Smooth muscle cell (in vitro differentiated cells): Measurements from ENCODE around the gene EFR3B. TPM values are rescaled to one million over a fixed set of nuclear protein-coding genes. Genes with fewer than 3 reads are reported as not detected.

Experiments
- DNase-seq: peaks from one replicate; lab custom pipeline; 2025; ENCODE audit not compliant: unreplicated experiment; lab: John Stamatoyannopoulos, UW
- H2AFZ ChIP-seq: fragments of 200-600 bp; sonication (generic); 2 replicates; pipeline ENCODE4 v1.6.0; 2016; ENCODE audit warnings: antibody characterized with exemption, low read depth, mild to moderate bottlenecking
- H3F3A ChIP-seq: fragments of 200-600 bp; sonication (generic); 2 replicates; pipeline ENCODE4 v1.6.0; 2017; ENCODE audit warnings: antibody characterized with exemption, low read depth
- H3K27ac ChIP-seq: fragments of 200-600 bp; sonication (generic); 2 replicates; pipeline ENCODE4 v1.5.1; 2016; ENCODE audit warnings: low read depth, mild to moderate bottlenecking
- H3K27me3 ChIP-seq: fragments of 200-600 bp; sonication (generic); 2 replicates; pipeline ENCODE4 v1.6.1; 2016; ENCODE audit warnings: low read depth, mild to moderate bottlenecking
- H3K36me3 ChIP-seq: fragments of 200-600 bp; sonication (generic); 2 replicates; pipeline ENCODE4 v1.5.1; 2016; ENCODE audit warnings: low read depth
- H3K4me1 ChIP-seq: fragments of 200-600 bp; sonication (generic); 2 replicates; pipeline ENCODE4 v1.5.1; 2016; ENCODE audit warnings: low read depth
- H3K4me2 ChIP-seq: fragments of 200-600 bp; sonication (generic); 2 replicates; pipeline ENCODE4 v1.6.0; 2016; ENCODE audit warnings: mild to moderate bottlenecking
- H3K4me3 ChIP-seq: fragments of 200-600 bp; sonication (generic); 2 replicates; pipeline ENCODE4 v1.5.1; 2016; ENCODE audit warnings: mild to moderate bottlenecking
- H3K79me2 ChIP-seq: fragments of 200-600 bp; sonication (generic); 2 replicates; pipeline ENCODE4 v1.6.0; 2016; ENCODE audit warnings: low read depth, mild to moderate bottlenecking
- H3K9ac ChIP-seq: fragments of 200-600 bp; sonication (generic); 2 replicates; pipeline ENCODE4 v1.6.0; 2016; ENCODE audit warnings: low read depth
- H3K9me3 ChIP-seq: fragments of 200-600 bp; sonication (generic); replicated peaks from 2 replicates; pipeline ENCODE4 v1.5.1; 2016; ENCODE audit warnings: low read depth
- H4K20me1 ChIP-seq: fragments of 200-600 bp; sonication (generic); 2 replicates; pipeline ENCODE4 v1.6.0; 2016; ENCODE audit warnings: low read depth
- WGBS: methylation state at CpG from one replicate; pipeline ENCODE4 v1.1.7; 2016; ENCODE audit warnings: low lambda C conversion rate; 5-methylcytosine and 5-hydroxymethylcytosine counted together
- polyA plus RNA-seq: library from polyadenylated mRNA; unstranded; fragments of >200 nt; fragmentation: Nextera tagmentation; extraction: Ambion mirVana; gene quantifications from 2 replicates; pipeline ENCODE4 v1.2.1, GENCODE V29; 2016
- total RNA-seq: library from RNA; depleted of rRNA; stranded (reverse); fragments of >200 nt; gene quantifications from 2 replicates; pipeline ENCODE4 v1.2.3, GENCODE V29; 2014
- TF ChIP-seq, protein P1 (sequence below): fragments of 200-600 bp; sonication (generic); IDR thresholded peaks from 2 replicates; pipeline ENCODE4 v1.5.1; 2017; ENCODE audit warnings: borderline replicate concordance, mild to moderate bottlenecking, antibody characterized with exemption; ENCODE audit not compliant: insufficient read depth, poor library complexity, severe bottlenecking

Gene EFR3B
- total and polyA plus RNA-seq, 2 experiments from 2014 or later = 4.0 to 5.2 TPM

DNA sequence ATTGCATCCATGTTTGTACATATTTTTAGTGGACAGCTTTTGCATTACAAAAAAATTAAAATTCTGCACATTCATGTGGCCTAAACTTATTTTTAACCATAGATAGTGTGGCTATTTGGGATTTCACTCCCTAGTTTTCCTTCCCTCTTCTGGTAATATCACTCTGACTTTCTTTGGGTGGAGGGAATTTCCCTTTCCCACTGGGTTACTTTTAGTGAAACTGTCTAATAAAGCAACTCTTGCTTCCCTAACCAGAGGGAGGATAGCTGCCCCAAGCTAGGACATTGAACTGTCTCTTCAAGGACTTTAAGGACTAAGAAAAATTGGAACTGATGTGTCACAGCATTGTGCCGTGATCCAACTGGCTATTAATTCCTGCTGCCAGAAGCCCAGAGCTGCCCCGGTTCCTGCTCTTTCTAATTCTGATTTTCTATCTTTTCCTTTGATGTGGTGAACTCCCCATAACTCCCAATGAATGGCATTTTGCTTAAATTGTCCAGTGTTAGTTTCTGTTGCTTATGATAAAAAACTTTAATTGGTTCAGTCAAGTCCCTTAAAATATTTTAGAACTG, 20.0 kb upstream of the EFR3B start:
- no peaks in the 10 kb centered on the region for H3F3A ChIP-seq
- H4K20me1 ChIP-seq = no peaks in the 10 kb centered on the region
- peaks cover 8% of the 10 kb centered on the region for H3K27me3 ChIP-seq
- WGBS = 35% methylated on average over 2 of the region's 2 CpGs
- H3K4me3 ChIP-seq = no peak overlapping the region
- H3K27ac ChIP-seq = no peak overlapping the region
- no peaks in the 10 kb centered on the region for H3K79me2 ChIP-seq
- H2AFZ ChIP-seq = no peak overlapping the region
- H3K4me2 ChIP-seq = no peak overlapping the region
- no peak for DNase-seq
- no peak overlapping the region for H3K9ac ChIP-seq
- H3K36me3 ChIP-seq = no peaks in the 10 kb centered on the region
- no peaks in the 10 kb centered on the region for H3K4me1 ChIP-seq
- no peaks in the 10 kb centered on the region for H3K9me3 ChIP-seq
- TF ChIP-seq, protein P1, sequence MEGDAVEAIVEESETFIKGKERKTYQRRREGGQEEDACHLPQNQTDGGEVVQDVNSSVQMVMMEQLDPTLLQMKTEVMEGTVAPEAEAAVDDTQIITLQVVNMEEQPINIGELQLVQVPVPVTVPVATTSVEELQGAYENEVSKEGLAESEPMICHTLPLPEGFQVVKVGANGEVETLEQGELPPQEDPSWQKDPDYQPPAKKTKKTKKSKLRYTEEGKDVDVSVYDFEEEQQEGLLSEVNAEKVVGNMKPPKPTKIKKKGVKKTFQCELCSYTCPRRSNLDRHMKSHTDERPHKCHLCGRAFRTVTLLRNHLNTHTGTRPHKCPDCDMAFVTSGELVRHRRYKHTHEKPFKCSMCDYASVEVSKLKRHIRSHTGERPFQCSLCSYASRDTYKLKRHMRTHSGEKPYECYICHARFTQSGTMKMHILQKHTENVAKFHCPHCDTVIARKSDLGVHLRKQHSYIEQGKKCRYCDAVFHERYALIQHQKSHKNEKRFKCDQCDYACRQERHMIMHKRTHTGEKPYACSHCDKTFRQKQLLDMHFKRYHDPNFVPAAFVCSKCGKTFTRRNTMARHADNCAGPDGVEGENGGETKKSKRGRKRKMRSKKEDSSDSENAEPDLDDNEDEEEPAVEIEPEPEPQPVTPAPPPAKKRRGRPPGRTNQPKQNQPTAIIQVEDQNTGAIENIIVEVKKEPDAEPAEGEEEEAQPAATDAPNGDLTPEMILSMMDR = no peak

DNA sequence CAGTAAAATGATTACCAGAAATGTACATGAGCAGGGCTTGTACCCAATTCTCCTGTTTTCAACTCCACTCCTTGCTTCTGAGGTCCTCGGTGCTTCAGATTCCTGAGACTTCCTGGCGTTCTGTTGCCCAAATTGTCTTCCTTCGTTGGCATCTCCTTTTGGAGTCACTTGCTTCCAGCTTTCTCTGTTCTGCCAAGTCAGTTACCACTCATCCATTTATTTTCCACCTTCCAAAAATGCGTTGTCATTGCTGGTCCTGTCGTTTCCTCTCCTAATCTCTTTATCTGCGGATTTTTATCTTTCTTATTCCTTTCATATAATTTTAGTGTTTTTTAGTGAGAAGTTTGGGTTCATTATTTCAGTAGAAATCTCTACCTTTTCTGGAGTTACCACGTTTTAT, 18.5 kb upstream of the EFR3B start:
- Histone ChIP-seq H3F3A (no peaks in the 10 kb centered on the region), H3K27ac (no peak overlapping the region), H3K4me2 (no peak overlapping the region), H3K36me3 (no peaks in the 10 kb centered on the region), H3K27me3 (peaks cover 8% of the 10 kb centered on the region), H3K9me3 (no peaks in the 10 kb centered on the region), H3K4me3 (no peak overlapping the region), H3K79me2 (no peaks in the 10 kb centered on the region), H3K4me1 (no peaks in the 10 kb centered on the region), H2AFZ (no peak overlapping the region), H3K9ac (no peak overlapping the region), H4K20me1 (no peaks in the 10 kb centered on the region)
- TF ChIP-seq, protein P1 = no peak
- DNase-seq = no peak
- 75% methylated on average over 7 of the region's 7 CpGs for WGBS

DNA sequence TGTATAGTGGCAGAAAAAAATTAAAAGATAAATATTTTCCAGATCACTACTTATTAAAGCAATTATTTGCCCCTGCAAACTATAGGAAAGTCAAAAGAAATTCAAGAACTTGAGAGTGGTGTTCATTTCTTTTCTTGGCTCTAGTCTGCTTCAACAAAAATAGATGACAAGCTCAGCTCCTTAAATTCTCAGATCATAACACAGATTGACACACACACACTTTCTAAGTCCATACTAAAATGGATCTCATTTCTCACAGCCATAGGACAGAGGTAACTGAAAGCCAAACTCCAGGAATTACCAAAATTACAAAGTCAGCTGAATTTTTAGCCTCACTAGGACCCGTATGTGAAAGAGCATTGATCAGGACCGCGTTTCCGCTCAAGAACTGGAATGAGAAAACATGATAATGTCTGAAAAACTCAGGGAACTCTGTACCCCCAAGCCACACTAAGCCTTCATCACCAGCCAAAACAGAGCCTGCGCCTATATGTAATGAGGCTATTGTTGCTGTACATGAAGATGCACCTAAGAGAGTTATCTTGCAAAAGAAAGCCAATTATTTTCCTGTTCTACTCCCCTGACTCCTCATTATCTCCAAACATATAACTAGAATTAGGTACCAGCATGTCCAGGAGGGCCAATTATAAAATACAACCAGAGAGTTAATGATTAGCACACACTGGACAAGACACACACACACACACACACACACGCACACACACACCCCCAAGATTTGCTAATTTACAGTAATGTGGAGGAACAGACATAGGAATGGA, 16.5 kb upstream of the EFR3B start:
- no peak for DNase-seq
- Histone ChIP-seq H3K9ac (no peak overlapping the region), H3K27me3 (peaks cover 8% of the 10 kb centered on the region), H3F3A (no peaks in the 10 kb centered on the region), H3K27ac (no peak overlapping the region), H3K79me2 (no peaks in the 10 kb centered on the region), H3K4me2 (no peak overlapping the region), H3K36me3 (no peaks in the 10 kb centered on the region), H4K20me1 (no peaks in the 10 kb centered on the region), H2AFZ (no peak overlapping the region), H3K9me3 (no peaks in the 10 kb centered on the region), H3K4me3 (no peak overlapping the region), H3K4me1 (no peaks in the 10 kb centered on the region)
- 91% methylated on average over 6 of the region's 6 CpGs for WGBS
- TF ChIP-seq, protein P1 = no peak
